ENCODE data around the gene MRPS34.

The MRPS34 gene

DNA sequence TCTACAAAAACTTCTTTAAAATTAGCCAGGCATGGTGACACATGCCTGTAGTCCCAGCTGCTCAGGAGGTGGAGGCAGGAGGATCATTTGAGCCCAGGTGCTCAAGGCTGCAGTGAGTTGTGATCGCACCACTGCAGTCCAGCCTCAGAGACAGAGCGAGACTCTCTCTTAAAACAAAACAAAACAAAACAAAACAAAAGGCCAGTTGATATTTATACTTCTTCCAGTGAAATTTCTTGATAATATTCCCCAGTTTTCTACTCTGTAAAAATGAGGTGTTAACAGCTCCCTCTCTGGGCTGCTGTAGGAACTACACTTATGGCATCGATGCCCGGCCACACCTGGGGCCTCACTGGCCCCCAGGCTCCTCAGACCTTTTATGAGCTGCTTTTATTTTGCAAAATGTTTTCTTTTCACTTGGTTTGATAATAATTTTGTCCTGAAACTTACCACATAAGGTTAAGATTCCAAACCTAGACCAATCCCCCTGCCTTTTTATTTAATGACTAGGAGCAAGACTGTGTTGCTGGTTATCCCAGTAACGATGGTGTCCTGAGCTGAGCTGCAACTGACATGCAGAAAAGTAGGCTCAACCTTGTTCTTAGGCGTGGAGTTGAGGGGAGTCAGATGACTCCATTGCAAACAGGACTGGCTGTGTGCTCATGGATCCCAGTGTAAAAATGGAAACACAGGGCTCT is 49.3 kb downstream of the MRPS34 start:
- ChIA-PET POLR2A (no interaction called here), CTCF (interaction anchor here (0.6 to 1.7 kb wide), 7 partner anchors 9 to 410 kb away, joined by 3 to 7 read pairs (median 3); partner anchors contain the start of gene JPT2)
- WGBS (ENCODE audit: insufficient coverage), result 86% methylated on average over 2 of the region's 6 CpGs
- DNase-seq, result peak in 2 of 3 donors; percentile 47 to 54
- H3K4me3 ChIP-seq (ENCODE audit: control insufficient read depth in 1 of 7, extremely low read depth in 1 of 7, insufficient read depth in 4 of 7, low read depth in 2 of 7, low read length in 6 of 7), result no peak overlapping the region
- H3K27ac ChIP-seq (ENCODE audit: insufficient read depth in 1 of 2, low read depth in 1 of 2, low read length in 2 of 2, poor library complexity in 1 of 2, severe bottlenecking in 2 of 2), result no peak overlapping the region
- no peaks in the 10 kb centered on the region for H3K9me3 ChIP-seq (ENCODE audit: control extremely low read depth in 1 of 5, control insufficient read depth in 4 of 5, insufficient read depth in 2 of 5, low read depth in 1 of 5, low read length in 4 of 5)
- H3K36me3 ChIP-seq (ENCODE audit: control insufficient read depth in 4 of 4, insufficient read depth in 4 of 4, low read length in 3 of 4), result peaks cover 8 to 35% (median 25%) of the 10 kb centered on the region in 4 experiments
- peaks cover 5 to 35% (median 30%) of the 10 kb centered on the region in 4 experiments for H3K4me1 ChIP-seq (ENCODE audit: control extremely low read depth in 1 of 4, control insufficient read depth in 4 of 4, insufficient read depth in 4 of 4, low read length in 3 of 4)
- no peaks in the 10 kb centered on the region for H3K27me3 ChIP-seq (replicated peaks in 2 of 5; ENCODE audit: control insufficient read depth in 4 of 5, insufficient read depth in 5 of 5, low read length in 4 of 5)
